ENCODE results near the gene TCERG1L.
"Not testable (repeated sequence)": the region's sequence is repeated elsewhere in the genome, so short reads cannot be mapped to it uniquely, and the experiment has no call there.

TCERG1L gene

DNA sequence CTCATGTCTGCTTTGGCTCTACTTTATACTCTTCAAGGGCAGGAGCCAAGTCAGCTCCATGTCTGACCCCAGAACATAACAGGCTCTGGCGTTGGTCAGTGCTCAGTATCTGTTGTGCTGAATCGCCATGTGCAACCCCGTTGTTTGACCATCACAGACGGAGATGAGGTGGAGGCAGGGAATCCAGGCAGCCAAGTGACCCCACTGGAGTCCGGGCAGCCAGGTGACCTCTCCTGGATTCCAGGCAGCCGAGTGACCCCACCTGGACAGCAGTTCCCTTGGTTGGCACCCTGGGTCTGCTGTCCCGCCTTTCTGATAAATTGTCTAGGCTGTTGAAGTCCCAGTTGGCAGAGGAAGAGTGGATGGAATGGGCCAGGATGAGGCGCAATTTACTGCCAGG, 232.2 kb downstream of the TCERG1L start:
- DNase-seq: no peak

DNA sequence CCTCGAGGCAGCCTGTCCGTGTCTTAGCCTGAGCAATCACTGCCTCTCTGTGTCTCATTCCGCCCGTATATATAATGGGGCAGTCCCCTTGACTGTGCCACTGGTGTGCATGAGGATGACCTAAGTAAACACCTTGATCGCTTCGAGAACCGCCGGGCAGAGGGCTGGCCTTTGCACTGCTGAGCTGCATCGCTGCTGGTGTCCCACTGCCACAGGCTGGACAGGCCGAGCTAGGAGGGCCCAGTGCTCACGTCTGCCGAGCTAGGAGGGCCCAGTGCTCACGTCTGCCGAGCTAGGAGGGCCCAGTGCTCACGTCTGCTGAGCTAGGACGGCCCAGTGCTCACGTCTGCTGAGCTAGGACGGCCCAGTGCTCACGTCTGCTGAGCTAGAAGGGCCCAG, 232.6 kb downstream of the TCERG1L start:
- not testable (repeated sequence) for DNase-seq

DNA sequence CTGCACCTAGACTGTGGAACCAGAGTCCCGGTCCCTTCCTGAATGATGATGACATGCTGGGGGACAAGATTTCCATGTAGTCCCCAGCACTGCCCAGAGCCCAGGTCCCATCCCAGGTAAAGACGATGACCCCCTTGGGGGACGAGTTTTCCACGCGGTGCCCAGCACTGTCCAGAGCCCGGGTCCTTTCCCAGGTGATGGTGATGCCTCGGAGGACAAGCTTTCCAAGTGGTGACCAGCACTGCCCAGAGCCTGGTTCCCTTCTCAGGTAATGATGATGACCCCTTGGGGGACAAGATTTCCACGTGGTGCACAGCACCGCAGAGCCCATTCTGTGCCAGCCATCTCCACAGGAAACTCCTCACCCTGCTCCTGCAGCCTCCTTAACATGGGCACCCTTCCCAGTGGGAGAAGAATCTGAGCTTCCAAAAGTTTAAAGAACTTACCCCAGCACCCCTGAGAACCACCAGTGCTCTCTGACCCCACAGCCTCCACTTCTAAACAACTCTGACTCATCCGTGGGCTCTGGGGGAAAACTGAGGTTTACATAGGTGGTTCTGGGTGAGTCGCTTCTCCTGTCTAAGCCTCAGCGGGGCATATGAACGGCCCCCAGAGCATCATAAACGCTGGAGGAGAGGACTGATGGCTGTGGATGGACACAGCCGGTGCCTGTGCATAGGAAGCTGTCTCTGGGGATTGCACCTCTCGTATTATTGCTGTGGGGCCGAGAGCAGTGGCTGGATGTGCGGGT, 233.2 kb downstream of the TCERG1L start:
- no peak for DNase-seq

DNA sequence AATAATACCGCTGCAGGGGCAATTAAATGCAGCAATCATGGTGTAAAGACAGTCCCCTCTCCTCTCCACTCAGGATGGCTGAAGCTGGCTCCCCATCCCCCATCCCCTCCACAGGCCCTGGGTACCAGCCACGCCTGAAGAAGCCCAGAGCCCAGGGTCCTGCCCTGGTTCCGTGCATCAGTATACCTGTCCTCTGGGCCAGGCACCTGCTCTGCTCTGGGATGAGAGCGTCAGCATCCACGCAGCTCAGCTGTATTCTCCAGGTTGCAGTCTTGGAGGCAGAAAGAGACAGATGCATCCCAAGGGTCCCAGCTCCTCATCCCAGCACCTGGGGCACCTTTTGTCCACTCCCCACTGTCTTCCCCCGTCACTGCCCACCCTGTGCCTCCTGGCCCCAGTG, 233.8 kb downstream of the TCERG1L start:
- no peak for DNase-seq

DNA sequence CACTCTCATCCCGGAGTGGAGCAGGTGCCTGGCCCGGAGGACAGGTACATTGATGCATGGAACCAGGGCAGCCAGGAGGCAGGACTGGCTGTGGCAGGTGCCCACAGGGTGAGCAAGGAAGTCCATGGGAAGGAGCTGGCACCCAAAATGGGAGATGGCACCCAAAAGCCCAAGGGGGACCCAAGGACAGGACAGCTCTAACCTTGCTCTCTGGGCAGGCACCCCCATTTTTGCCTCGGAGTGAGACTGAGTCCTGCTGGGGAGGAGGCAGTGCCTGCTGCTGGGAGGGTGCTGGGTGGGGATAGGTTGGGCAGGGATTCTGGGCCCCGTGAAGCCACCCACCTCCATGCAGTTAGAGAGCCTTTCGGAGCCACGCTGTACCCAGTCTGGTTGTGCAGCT, 234.5 kb downstream of the TCERG1L start:
- no peak for DNase-seq

DNA sequence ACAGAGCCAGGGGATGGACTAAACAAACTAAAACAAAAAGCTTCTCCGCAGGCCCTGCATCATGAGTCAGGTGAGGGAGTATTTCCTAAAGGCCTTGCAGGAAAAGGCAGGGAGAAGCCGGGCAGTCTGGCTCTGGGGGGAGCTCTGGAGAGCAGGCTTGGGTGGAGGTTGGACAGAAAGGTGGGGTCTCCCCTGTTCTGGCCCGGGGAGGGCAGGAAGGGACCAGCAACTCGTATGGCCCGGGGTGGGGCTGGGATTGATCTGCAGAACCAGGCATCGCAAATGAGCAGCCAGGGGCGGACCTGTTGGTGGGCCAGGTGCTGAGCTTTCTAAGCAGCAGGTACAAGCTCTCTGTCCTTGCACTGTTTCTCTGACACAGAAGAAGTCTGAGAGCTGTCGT, 235.2 kb downstream of the TCERG1L start:
- DNase-seq: no peak

DNA sequence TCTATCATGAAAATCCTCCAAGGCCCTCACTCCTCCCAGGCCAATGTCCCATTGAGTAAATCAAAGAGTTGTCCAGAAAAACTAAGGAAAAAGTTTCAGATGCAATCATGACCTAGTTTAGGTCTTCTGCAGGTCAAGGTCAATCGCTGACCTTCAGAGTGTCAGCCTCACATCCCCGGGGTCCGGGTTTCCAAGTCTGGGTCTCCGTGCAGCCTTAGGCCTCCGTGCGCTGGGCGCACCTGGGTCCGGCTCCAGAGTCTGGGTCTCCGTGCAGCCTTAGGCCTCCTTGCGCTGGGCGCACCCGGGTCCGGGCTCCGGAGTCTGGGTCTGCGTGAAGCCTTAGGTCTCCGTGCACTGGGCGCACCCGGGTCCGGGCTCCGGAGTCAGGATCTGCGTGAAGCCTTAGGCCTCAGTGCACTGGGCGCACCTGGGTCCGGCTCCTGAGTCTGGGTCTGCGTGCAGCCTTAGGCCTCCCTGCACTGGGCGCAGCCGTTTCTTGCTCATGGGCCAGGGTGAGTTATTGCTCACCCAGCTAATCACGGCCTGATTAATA, 236.2 kb downstream of the TCERG1L start:
- no peak for DNase-seq

DNA sequence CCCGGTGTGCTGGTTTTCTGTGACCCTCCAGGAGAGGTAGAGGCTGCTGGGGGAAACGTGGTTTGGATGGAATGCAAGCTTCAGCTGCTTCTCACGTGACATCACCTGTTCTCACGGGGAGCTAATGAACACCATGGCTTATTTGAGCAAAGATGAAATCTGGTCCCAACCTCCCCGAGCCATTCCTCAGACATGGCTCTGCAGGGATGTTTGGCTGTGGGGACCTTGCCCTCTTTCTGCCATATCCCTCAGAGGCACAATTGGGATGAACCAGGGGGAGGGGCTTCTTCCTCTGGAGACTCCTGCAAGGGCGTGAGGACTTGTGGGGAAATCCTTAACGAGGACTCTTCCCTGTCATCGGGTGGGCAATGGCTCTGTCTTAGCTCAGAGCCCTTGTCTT, 236.8 kb downstream of the TCERG1L start:
- no peak for DNase-seq

DNA sequence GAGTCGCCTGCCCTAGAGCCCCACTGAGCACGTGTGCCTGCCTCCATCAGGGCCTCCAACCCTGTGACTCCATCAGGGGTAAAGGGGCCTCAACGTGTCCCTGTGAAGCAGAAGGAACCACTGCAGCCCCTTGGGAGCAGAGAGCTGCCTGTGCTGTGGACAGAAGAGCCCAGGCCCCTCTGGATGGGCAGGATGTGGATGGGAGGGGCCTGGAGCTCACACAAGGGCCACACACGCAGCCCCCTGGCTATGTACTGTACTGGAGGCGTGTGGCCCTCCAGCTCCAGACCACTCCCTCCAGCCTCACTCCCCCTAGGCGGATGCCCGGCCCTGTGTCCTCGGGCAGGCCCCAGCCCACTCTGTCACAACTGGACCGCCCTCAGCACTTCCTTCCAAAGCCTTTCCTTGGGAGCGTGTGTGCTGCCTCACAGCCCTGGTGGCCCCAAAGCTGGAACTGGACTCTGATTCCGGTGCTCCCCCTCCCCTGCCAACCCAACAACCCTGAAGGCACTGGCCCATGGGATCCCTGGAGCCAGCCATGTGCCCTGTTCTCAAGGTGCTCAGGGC, 238.0 kb downstream of the TCERG1L start:
- DNase-seq: no peak

DNA sequence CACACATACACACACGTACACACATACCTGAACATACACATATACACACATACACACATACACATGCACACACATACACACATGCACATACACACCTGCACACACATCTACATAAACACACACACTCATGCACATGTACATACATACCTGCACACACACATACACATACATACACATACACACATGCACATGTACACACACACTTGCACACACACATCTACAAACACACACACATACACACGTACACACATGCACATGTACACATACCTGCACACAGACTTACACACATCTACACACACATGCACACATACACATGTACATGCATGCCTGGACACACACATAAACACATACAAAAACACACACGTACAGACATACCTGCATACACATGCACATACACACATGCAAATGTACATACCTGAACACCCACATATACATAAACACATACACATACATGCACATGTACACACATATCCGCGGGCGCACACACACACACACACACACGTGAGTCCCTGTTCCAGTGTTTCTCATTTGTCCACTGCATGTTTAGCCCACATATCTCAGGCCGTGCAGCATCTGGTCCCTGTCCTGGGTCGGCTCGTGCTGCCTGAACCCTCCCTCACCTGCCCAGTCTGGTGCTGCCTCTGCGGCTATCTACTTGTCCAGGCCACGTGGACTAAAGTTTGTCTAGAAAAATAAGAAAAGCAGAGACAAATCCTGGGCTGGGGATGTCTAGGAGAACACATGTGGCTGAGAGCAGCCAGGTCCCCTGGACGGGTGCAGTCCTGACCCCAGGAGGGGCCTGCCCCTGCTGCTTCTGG, 238.7 kb downstream of the TCERG1L start:
- DNase-seq: no peak

DNA sequence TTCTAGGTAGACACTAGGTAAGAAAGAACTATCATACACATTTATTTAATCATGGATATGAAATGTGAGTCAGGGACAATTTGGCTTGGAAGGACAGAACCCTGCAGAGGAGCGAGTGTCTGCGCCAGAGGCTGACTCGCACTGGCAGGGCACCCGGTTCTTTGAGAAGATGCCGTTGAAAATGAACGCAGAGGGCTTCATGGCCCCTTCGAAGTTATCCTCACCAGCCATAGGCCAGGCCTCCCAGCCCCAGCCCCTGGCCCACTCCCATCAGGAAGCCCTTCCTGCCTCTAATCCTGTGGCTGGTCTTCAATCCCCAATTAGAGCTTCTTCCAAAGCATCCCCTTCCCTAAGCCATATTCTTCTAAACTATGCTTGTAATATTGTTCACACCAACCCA, 239.8 kb downstream of the TCERG1L start:
- DNase-seq: no peak

DNA sequence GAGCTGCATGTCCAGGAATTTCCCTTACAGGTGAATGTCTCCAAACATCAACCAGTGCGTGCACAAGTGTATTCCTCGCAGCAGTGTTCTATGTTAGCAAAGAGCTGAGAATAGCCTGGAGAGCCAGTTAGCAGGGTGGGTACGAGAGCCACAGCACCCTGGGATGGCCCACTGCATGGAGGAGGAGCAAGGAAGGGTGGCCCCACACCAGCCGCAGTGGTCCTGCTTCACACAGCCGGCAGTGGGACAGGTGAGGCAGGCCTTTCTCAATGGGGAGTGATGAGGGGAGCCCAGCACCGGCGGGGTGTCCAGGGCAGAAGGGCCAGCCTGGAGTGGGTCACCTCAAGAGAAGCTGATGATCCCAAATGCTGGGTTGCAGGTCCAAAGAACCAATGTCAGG, 240.7 kb downstream of the TCERG1L start:
- DNase-seq: no peak

DNA sequence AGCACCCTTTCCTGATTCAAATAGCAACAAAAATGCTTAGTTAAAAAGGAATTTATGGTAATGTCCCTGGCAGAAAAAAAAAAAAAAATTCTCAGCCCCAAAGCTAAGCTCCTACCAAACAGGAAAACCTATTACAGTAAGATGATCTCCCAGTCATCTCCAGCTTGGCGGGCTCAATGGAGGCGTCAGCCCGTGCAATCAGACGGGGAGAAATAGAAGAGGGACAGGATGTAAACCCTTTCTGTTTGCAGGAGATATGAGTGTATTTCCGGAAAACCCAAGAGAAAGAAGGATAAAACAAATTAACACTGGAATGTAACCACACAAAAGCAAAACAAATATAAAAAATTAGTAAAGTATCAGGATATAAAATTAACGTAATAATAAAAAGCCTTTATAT, 242.8 kb downstream of the TCERG1L start:
- DNase-seq: no peak

DNA sequence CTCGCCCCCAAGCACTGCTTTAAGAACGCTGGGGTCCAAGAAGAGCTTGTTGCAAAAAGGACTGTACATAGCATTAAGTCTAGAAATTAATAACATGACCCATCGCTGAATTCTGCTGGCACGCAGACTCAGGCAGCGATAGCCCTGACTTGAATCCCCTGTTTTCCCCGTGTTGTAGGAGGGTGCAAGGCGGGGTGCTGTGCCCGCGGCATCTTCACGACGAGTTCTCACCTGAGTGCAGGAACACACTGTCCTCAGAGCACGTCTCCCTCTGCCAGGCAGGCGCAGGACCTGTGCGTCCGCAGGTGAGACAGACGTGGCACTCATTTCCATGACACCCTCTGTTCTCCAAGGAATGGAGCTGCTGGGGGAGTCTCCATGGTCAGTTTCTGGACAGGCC, 243.2 kb downstream of the TCERG1L start:
- no peak for DNase-seq

DNA sequence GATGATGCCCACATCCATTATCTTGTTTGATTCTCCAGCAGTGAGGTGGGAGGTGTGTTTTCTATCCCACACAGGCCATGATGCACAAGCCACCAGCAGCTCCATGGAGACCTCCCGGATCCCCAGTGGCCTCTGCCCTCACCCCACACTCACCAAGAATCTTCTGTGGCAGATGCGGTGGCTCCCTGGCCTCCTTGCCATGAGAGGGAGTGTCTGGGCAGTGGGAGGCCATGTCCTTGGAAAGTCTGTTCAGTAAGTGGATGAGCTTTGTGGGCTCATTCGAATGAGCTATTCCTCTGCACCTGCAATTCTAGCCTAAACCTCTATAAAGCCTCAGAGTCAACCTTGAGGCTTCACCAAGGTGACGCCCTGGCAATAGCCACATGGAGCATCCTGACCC, 243.8 kb downstream of the TCERG1L start:
- no peak for DNase-seq

DNA sequence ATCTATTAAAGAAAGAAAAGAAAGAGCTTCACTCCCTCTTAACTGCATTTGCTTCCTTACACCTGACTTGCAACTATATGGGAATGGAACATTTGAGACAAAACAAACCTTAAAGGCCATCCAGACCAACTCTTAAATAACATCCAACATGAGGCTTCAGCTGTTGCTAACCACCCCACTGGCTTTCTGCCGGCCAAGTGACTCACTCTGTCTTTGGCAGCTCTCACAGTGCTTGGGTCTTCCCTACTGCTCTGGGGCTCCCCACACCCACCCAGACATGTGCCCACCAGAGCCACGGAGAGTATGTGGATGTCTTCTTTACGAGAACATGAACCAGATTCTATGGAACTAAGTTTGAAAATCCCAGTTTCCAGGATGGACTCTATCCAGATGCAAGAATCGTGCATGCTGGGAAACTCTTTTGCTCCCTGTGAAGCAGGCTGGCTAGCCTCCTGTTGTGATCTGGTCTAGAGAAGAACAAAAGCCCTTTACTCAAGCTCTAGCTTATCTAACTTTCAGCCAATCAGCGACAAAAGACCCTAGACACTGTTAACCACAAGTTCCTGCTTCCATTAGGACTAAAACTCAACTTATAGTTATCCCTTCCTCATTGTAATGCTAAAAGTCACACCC, 245.7 kb downstream of the TCERG1L start:
- DNase-seq: no peak

DNA sequence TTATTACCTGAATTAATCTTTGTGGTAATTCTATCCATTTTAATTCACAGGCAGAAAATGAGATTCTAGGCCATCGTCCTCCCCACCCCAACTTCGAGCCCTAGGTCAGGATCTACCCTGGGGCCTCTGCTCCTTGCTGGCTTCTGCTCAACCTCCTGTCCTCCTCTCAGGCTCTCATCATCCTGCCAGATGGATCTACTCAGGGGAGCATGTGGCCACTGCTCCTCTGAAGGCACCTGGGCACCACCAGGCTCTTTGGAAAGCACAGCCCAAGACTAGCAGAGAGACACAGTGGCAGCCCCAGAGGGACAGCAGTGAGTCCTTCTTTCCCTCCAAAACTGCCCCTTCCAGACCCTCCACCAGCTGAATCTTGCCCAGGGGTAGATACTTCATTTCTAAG, 248.2 kb downstream of the TCERG1L start:
- no peak for DNase-seq

DNA sequence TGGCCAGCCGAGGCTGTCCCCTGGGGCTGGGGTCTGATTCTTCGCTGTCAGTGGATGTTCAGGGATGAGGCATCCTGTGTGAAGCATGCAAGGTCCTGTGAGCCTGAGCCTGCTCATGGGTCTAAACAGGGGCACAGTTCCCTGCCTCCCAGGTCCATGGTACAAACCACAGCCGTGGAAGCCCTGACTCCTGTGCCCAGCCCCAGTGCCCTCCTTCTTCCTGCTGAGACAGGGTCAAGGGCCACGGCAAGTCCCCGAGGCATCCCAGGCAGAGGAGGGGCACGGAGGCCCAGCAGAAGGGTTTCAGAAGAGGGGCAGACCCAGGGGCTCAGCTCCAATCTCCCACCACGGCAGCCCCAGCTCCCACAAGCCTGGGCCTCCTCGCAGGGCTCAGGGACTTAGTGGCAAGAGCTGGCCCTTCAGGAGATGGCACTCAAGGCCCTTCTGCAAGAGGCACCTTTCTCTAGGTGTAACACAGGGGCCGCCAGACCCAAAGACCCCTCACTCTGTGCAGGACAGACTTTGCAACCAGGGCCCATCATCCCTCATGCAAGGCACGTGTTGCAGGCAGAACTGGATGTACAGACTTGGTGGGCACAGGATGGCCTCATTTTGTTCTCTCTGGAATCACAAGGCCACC, 248.8 kb downstream of the TCERG1L start:
- no peak for DNase-seq

DNA sequence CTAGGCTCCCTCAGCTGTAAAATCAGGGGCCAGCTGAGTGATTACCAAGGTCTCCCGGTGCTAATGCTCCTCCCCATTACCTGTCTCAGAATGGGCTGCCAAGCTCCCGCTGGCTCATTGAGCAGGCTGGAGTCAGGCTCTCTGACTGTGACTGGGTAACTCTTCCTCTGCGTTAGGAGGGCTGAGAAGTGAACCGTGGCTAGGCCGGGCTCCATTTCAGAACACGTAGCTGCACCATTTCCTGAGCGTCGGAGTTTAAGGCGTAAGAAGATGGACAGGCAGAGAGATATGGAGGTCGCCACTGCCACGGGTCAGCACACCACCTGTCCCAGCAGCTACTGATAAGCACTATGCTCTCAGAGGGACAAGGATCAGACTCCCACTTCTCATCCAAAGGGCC, 250.3 kb downstream of the TCERG1L start:
- DNase-seq: no peak

DNA sequence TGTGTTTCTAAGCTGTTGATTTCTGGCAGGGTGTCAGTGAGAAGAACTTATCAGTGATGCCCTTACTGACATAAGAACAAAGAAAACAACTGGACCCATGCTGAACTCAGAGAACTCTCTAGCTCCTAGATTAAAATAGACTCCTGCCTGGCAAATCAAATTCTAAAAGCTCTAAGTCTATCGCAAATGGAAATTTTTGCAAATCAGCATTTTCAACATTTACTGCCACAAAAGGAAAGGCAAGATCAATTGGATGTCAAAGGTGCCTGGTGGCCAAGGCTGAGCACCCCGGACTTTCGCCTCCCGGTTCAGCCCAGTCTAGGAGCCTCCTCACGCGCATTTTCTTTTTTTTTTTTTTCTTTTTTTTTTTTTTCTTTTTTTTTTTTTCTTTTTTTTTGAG, 251.6 kb downstream of the TCERG1L start:
- no peak for DNase-seq

DNA sequence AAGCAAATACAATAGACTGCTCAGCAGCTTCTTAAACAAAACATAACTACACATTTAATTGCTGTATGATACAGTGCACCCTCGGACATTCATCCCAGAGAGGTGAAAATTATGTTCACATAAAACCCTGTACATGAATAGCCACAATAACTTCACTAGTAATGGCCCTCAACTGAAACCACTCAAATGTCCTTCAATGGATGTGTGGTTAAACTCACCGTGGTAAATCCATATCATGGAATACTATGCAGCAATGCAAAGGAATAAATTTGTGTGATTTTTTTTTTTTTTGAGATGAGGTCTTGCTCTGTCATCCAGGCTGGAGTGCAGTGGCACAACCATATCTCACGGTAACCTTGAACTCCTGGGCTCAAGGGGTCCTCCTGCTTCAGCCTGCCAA, 252.7 kb downstream of the TCERG1L start:
- no peak for DNase-seq

DNA sequence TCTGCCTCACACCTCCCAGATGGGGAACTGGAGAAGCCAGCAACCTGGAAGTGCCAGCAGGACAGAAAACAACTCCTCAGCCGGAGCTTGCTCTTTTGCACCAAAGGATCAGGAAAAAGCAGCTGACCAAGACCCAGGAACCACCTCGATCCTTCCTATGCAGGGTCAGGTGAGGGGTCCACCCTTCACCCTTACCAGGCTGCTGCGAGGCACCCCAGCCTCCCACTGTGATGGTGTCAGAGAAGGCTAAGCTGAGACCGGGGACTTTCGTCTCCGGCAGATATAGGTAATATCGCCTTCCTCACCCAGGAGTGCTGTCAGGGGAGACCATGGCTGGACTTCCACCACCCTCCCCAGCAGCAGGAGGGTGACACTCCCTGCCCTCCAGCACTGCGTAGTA, 254.7 kb downstream of the TCERG1L start:
- no peak for DNase-seq

DNA sequence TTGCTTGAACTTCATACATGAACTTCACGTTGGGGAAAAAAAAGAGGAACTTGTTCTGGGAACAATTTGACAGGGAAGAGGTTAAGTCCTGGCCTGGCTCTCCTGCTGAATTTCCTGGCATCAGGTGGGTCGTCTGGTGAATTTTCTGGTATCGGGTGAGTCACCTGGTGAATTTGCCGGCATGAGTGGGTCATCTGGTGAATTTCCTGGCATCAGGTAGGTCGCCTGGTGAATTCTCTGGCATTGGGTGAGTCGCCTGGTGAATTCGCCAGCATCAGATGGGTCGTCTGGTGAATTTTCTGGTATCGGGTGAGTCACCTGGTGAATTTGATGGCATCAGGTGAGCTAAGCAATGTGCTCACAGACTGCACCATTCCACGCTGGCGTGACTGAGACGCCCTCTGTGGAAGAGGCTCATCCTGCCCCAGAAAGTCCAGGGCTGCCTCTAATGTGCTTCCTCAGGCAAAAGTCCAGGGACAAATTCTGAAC, 255.4 kb downstream of the TCERG1L start:
- DNase-seq: no peak

Data from hippocampal formation (tissue), 2 donors.